GM21786 (cell line): ENCODE data around the gene FAM81B.

ENCODE experiments used
- ATAC-seq: cut with Tn5 transposase; IDR thresholded peaks from one replicate; pipeline ENCODE4 v1.9.1; 2021; ENCODE audit not compliant: unreplicated experiment

The FAM81B gene

GRCh38 chr5:95401626-95402025, 10.5 kb downstream of the FAM81B start:
- no peak for ATAC-seq

DNA sequence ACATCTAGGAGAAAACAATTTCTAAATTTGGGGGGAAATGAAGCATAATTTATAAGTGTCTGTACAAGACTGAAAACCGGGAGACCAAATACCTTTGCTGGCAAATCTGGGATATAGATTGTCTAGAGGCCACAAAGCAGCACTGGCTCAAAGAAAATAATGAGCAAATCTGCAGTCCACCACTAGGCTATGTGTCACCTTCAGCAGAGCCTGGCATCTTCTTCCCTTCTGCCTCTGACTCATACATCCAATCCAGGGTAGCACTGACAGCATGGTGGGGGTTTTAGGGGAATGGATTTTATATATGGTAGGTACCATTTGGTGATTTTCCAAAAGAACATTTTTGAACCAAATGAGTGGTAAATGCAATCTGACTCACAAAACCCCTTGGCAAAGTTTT, 12.8 kb downstream of the FAM81B start:
- ATAC-seq = no peak

GRCh38 chr5:95406426-95407090, 15.4 kb downstream of the FAM81B start:
- no peak for ATAC-seq

- ATAC-seq = no peak
These were observed 19.1 kb downstream of the FAM81B start for GRCh38 chr5:95410279-95410678.

GRCh38 chr5:95411474-95411873, 20.3 kb downstream of the FAM81B start:
- no peak for ATAC-seq

GRCh38 chr5:95414451-95414850, 23.3 kb downstream of the FAM81B start:
- no peak for ATAC-seq

DNA sequence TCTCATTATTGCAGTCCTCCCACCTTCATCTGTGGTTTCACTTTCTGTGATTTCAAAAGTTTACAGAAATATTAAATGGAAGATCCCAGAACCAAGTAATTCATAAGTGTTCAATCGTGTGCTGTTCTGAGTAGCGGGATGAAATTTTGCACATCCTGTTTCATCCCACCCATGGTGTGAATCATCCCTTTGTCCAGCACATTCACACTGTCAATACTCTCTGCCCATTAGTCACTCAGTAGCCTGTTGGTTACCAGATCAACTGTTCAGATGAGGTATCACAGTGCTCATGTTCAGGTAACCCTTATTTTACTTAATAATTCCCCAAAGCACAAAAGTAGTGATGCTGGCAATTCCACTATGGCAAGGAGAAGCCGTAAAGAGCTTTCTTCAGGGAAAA, 26.8 kb downstream of the FAM81B start:
- ATAC-seq = no peak

GRCh38 chr5:95422838-95423237, 31.7 kb downstream of the FAM81B start:
- ATAC-seq = no peak

- ATAC-seq = no peak
These were observed 32.9 kb downstream of the FAM81B start for GRCh38 chr5:95424016-95424415.

DNA sequence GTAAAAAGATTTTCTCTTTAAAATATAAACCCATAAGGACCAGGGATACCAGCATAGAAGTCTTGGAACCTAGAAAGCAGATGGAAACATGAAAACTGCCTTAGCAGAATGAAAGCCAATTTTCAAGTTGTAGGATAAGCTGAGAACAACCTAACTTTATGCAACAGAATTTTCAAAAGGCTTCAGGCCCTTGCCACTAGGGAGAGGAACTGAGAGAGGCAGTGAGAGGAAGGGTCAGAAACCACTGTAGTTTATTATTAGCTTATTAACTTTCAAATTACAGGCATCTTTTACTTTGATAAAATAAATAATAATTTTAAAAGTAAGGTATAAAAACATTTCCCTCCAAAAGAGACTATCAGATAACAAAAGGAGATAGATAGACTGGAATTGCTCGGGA, 33.4 kb downstream of the FAM81B start:
- no peak for ATAC-seq

DNA sequence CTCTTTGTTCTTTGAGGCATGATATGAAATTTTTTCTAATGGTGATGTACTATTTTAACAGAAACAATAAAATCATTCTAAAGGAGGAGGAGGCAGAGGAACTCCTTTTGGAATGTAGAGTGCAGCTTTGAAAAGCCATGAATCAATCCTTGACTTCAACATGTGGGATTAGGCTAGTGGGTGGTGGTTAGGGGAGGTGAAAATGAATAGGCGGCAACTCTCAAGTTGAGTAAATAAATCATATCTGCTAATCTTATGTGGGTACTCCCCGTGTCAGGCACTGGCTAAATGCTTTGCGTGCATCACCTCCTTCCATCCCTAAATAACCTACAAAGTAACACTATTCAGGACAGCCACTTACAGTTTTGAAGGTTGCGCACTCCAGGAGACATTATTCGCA, 35.1 kb downstream of the FAM81B start:
- no peak for ATAC-seq

DNA sequence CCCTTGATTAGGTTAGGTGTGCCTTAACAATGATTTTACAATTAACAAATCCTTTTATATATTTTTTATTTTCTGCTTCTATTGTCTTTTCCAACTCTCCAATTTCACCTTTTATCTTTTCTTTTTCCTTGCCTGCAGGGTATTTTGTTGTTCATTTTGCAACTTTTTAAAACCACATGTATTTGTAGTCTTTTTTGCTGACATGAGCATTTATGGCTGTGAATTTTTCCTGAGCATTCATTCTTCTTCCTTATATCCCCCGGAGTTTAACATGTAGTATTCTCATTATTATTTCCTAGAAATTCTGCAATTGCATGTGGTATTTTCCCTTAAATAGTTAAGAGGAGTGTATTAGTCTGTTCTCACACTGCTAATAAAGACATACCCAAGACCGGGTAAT, 41.6 kb downstream of the FAM81B start:
- no peak for ATAC-seq

DNA sequence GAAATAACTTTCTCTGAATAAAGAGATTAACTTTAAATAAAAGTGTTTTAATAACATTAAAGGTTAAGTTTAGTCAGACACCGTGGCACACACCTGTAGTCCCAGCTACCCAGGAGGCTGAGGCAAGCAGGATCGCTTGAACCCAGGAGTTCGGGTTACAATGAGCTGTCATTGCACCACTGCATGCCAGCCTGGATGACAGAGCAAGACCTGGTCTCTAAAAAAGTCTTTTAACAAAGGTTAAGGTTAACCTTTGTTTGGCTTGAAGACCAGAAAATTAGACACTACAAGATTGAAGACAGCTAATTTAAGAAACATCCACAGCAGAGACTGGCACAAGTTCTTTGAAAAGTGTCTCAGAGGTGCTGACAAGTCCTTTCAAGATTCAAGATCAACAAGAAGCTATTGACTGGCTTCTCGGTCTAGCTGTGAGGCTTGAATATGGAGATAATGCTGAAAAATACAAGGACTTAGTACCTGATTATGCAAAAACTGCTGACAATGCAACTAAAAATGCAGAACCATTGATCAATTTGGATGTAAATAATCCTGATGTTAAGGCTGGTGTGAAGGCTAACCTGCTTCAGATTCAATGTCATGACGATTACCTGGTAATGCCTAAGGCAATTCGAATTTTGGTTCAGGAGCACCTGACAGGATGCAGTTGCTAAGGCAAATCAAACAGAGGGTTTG, 48.8 kb downstream of the FAM81B start:
- ATAC-seq = no peak

- ATAC-seq = no peak
These were observed 49.7 kb downstream of the FAM81B start for GRCh38 chr5:95440825-95441224.

DNA sequence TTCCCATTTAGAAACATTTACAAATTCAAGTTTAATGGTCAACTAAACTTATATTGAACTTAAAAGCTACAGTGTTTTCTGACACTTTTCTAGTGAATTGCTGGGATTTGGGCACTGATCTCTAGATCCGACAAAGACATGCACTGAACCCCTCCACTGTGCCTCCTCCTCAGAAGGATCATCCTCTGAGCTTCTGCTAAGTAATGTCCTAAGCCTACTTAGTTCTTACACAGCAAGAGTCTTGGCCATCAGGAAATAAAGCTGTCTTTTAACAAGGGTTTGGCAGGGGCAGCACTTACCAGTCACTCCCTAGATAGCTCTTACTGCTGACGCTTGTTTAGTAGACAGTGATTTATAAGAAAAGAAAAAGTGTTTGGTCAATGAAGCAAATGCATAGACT, 50.5 kb downstream of the FAM81B start:
- no peak for ATAC-seq

DNA sequence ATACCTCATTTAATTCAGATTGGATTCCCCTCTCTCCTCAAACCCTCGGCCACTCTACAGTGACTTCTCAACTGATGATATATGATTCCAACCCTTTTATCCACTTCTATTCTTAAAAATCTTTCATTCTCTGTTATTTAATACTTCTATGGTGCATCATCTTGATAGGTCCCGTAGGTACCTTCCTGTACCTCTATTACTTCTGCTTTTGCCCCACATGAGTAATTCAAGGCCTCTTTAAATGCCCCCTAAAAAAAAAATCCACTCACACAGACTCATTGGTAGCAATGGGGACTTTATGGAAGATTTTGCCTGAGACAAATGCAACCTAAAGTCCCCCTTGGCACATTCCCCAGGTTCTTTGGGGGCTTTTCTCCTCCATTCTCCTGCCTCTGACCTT, 54.3 kb downstream of the FAM81B start:
- ATAC-seq = no peak

- ATAC-seq = no peak
These were observed 54.8 kb downstream of the FAM81B start for GRCh38 chr5:95445995-95446394.

GRCh38 chr5:95446560-95447221, 55.5 kb downstream of the FAM81B start:
- ATAC-seq = no peak

GRCh38 chr5:95447961-95448360, 56.8 kb downstream of the FAM81B start:
- ATAC-seq = no peak

GRCh38 chr5:95448789-95449188, 57.6 kb downstream of the FAM81B start:
- no peak for ATAC-seq

GRCh38 chr5:95449460-95449859, 58.3 kb downstream of the FAM81B start:
- ATAC-seq = no peak

GRCh38 chr5:95454536-95454935, 63.4 kb downstream of the FAM81B start:
- no peak for ATAC-seq
